HTR-8/SVneo (cell line): ENCODE data around the gene KRT13.
"Not testable (repeated sequence)": the region's sequence is repeated elsewhere in the genome, so short reads cannot be mapped to it uniquely, and the experiment has no call there.

ENCODE experiments used
- DNase-seq: peaks from one replicate; pipeline ENCODE4 v3.0.0; 2011; ENCODE audit warnings: low spot score, mixed read lengths; ENCODE audit not compliant: insufficient read length
- FAIRE-seq: peaks from 2 replicates; lab custom pipeline; 2011; peaks lifted over from hg19 to GRCh38; lab: Jason Lieb, UNC

Gene KRT13

DNA sequence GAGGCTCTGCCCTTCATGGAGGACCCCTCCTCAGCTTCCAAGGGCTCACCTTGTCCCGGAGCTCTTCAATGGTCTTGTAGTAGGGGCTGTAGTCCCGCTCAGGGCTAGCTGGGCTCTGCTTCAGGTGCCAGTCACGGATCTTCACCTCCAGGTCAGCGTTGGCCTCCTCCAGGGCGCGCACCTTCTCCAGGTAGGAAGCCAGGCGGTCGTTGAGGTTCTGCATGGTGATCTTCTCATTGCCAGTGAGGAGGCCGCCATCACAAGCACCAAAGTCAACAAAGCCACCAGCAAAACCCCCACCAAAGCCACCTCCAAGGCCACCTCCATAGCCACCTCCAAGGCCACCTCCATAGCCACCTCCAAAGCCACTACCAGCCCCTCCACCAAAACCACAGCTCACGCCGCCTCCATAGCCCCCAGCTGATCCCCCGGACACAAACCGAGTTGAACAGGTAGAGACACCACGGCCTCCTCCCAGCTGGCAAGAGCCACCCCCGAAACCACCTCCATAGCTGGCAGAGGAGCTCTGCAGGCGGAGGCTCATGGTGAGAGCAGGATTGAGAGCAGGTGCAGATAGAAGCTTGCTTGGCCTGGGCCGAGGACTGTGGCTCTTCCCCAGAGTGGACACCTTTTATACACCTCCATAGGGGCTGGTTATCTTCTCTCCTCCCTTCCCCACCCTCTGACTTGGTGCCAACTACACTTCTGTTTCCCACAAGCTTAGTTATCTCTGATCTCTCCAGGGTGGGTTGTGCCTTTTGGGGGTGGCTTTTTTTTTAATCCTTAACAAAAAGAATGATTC lies at the start of gene KRT13:
Gene KRT13, minus strand, starts transcription at position 606 of the 802 bp plus-strand sequence. Its CDS starts 62 bp downstream, at position 544.
- no peak for DNase-seq
- FAIRE-seq, result no peak

DNA sequence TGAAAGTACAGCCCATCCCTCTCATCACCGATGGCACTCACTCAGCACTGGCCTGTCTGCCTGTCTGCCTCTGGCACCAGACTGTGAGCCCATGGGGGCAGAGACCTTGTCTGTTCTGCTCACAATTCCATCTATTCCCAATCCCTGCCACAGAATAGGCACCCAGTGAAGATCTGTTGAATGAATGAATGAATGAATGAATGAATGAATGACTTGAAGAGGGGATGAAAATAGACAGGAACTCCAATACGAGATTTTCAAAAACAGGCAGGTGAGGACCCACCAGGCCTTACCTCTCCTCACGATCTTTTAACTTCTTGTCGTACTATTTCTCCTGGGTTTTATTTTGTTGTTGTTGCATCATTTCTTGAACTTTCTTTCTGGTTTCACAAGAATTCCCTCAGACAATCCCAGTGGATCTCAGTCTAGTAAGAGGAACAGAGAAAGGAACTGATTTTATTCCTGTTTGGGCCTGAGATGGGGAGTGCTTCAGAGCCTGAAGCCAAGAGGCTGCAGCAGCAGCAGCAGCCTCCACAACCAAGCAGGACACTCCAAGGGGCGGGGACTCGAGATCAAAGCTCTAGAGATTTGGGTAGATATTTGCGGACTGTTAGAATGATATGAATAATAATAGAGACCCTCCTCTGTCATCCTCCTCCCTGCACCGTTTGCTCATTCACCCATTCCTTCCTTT lies 48.7 kb upstream of the KRT13 start:
- FAIRE-seq (no peak), DNase-seq (no peak)

DNA sequence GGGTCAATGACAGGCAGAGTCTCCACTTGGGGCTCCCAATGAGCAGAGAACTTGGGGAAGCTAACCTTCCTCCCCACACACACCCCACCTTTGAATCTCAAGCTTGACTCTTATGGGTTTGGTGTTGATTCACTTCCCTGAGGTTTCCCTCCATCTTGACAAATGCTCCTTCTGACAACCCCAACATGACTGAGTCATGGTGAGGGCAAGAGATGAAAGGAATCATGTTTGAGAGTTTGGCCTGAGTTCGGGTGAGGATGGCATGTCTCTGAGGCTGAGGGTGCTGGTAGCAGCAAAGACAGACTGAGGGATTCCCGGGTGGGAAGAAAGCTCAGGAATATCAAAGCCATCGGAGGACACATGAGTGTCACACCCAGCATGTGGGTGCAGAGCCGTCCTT lies 47.8 kb upstream of the KRT13 start:
- FAIRE-seq, result no peak

DNA sequence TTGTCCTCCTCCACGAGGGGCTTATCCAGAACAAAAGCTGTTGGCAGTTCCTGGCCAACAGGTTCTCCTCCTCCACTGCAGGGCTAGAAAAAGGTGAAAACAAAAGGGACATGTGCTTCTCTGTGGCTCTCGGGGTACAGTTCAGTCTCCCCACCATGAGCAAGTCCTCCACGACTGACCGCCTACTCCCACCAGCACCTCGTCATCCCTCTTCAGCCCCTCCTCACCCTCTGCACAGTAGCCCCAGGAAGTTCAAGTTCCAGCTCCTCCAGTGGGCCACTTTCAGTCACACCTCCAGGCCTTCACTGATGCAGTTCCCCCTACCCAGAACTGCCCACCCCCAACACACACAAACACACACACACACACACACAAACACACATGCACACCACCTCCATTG lies 47.0 kb upstream of the KRT13 start:
- FAIRE-seq (peak; percentile 79), DNase-seq (no peak)

More for the DNA sequence above, 47.8 kb upstream of the KRT13 start:
- DNase-seq, result no peak

DNA sequence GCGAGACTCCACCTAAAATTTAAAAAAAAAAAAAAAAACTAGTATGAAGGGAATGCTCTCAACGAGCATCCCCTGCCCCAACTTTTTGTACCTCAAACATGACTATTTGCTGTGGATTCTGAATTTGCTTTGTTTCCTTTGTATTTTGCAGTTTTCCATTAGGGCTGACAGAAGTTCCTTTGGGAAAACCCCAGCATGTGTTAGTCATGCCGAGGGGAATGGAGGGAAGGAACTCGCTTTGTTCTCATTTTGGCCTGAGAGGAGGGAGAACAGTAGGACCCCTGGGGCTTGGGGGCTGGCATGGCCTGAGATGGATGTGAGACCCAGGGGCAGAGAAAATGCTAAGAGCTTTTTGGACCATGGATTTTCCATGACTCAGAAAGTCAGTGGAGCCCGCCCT lies 46.0 kb upstream of the KRT13 start:
- FAIRE-seq, result no peak

DNA sequence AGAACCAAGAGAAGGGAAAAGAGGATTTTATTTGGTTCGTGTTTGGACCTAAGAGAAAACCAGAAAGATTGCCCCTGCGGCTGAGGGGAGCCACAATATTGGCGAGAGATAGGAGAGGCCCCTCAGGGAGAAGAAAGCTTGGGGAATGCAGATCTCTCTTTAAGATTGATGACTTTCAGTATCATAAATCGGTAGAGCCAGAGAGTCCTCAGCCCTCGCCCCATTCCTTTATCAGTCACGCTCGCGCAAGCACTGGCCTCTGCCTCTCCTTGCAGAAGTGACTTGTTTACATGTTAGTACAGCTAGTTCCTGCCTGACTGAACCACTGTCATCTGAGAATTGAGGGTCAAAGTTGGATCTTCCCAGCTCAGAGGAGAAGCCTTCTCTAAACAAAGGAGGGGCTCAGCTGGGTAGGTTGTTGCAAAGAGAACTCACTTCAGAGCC lies 44.2 kb upstream of the KRT13 start:
- no peak for FAIRE-seq
- DNase-seq, result no peak

More for the DNA sequence above, 46.0 kb upstream of the KRT13 start:
- no peak for DNase-seq

GRCh38 chr17:41548844-41549595 lies 43.6 kb upstream of the KRT13 start:
- DNase-seq (peak; percentile 83), FAIRE-seq (peak; percentile 76)

- DNase-seq (peak; percentile 93), FAIRE-seq (peak; percentile 99)
These were observed 42.8 kb upstream of the KRT13 start for GRCh38 chr17:41547921-41548843.

DNA sequence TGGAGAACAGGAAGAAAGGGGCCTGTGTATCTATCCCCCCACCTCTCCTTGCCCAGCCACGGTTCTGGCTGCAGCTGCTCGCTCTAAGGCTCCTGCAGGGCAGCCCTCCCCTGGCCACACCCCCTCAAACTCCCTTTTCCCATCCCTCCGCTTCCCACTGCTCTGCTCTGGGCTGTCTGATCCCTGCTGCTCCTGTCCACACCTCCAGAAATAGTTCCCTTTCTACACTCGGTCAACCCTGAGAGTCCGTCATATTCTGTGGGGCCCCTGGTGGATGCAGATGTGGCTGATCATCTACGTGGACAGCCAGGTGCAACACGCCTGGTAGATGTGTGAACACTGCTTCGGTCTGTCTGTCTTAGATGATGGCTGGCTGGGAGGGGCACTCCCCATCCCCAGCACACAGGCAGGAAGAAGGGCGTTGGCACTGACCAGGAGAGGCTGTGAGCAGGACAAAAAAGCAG lies 42.0 kb upstream of the KRT13 start:
- DNase-seq, result no peak
- no peak for FAIRE-seq

DNA sequence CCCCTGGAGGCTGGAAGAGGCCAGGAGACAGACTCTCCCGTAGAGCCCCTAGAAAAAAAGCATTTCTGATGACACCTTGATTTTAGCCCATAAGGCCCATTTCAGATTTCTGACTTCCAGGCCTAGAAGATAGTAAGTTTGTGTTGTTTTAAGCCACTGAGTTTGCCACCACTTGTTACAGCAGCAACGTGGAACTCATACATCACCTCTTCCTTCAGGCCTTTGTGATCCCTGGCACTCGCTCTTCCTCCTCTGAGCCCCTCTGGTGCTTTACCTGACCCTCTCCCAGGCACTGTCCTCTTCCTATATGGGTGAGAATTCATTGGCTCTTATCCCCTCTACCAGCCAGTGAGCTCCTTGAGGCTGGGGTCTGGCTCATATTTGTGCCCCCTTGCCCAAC lies 41.4 kb upstream of the KRT13 start:
- DNase-seq, result no peak
- no peak for FAIRE-seq

DNA sequence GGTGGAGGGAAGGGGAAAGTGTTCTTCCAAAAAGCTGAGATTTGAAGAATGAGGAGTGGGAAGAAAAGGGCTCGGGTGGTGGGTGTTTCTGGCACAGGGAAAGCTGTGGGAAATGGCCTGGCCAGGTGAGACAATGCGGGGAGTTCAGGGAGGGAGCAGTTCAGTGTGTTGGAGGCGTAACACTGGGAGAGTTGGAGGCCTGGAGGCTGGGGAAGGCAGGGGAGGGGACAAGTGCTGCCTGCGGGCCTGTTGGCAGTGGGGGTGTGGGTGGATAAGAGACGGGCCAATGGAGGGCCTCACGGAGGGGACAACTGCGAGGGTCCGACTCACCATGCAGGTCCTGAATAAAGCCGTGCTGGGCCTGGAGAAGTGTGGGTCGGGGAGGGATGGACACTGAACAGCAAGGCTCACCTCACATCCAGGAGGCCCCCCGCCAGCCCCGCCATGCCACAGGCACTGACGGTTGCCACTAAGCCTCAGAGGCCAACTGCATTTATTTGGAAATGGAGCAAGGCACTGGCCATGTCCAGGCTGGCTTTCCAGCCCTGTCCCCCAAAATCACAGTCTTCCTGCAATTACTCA lies 40.5 kb upstream of the KRT13 start:
- DNase-seq, result no peak
- peak; percentile 20 for FAIRE-seq

DNA sequence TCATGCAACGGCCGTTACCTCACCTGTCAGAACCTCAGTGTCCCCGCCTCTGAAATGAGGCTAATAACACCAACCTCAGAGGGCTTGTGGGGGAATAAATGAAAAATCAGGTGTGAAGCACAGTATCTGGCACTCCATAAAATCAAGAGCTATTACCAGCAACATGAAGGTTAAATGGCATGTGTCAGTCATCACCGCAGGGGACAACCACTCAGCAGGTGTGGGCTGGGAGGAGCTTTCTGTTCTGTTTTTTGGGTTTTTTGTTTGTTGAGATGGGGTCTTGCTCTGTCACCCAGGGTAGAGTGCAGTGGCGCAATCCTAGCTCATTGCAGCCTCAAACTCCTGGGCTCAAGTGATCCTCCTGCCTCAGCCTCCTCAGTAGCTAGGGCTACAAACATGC lies 39.5 kb upstream of the KRT13 start:
- DNase-seq (no peak), FAIRE-seq (no peak)

- DNase-seq, result no peak
- FAIRE-seq, result no peak
These were observed 39.1 kb upstream of the KRT13 start for GRCh38 chr17:41544491-41544892.

- DNase-seq, FAIRE-seq: not testable (repeated sequence)
These were observed 37.4 kb upstream of the KRT13 start for GRCh38 chr17:41542786-41543185.

GRCh38 chr17:41542357-41542756 lies 36.9 kb upstream of the KRT13 start:
- FAIRE-seq (no peak), DNase-seq (no peak)

GRCh38 chr17:41540921-41541625 lies 35.7 kb upstream of the KRT13 start:
- no peak for FAIRE-seq

GRCh38 chr17:41539979-41540701 lies 34.7 kb upstream of the KRT13 start:
- FAIRE-seq (no peak), DNase-seq (no peak)

More at GRCh38 chr17:41540921-41541625, 35.7 kb upstream of the KRT13 start:
- DNase-seq, result no peak

GRCh38 chr17:41539071-41539492 lies 33.7 kb upstream of the KRT13 start:
- FAIRE-seq (peak; percentile 76), DNase-seq (no peak)
